Thymus (tissue), 14 donors: ENCODE measurements around the gene C1QBP. TPM values are rescaled to one million over a fixed set of nuclear protein-coding genes. Genes with fewer than 3 reads are reported as not detected.

Source experiments
- DNase-seq, 9 donors: peaks; one replicate each; pipeline ENCODE4 v3.0.0-alpha.2; 2013; ENCODE audit warnings: low spot score in 9 of 9, low read depth in 6 of 9, missing footprints in 1 of 9
- H3K27ac ChIP-seq, 2 donors: one replicate each; pipeline ENCODE4 v1.5.1; 2013; ENCODE audit warnings: control low read depth in 1 of 2, low read depth in 1 of 2, low read length in 1 of 2, mild to moderate bottlenecking in 1 of 2, moderate library complexity in 1 of 2
- H3K27me3 ChIP-seq, 2 donors: one replicate each; pipeline ENCODE4 v1.5.1; 2013; ENCODE audit warnings: low read length in 1 of 2; ENCODE audit not compliant: control insufficient read depth in 2 of 2, insufficient read depth in 1 of 2
- H3K36me3 ChIP-seq, 2 donors: one replicate each; pipeline ENCODE4 v1.5.1; 2013; ENCODE audit warnings: low read length in 1 of 2, mild to moderate bottlenecking in 1 of 2, moderate library complexity in 1 of 2; ENCODE audit not compliant: control insufficient read depth in 2 of 2, insufficient read depth in 2 of 2
- H3K4me1 ChIP-seq, 2 donors: one replicate each; pipeline ENCODE4 v1.5.1; 2013; ENCODE audit warnings: low read length in 2 of 2; ENCODE audit not compliant: control insufficient read depth in 2 of 2, insufficient read depth in 2 of 2
- H3K4me3 ChIP-seq, 2 donors: one replicate each; pipeline ENCODE4 v1.5.1; 2013; ENCODE audit warnings: low read length in 2 of 2, control low read depth in 1 of 2, mild to moderate bottlenecking in 1 of 2
- H3K9me3 ChIP-seq, 2 donors: one replicate each; pipeline ENCODE4 v1.5.1; 2013; ENCODE audit warnings: low read length in 1 of 2, mild to moderate bottlenecking in 1 of 2; ENCODE audit not compliant: control insufficient read depth in 2 of 2, insufficient read depth in 1 of 2
- WGBS: extraction: QIAGEN DNeasy Blood & Tissue Kit; methylation state at CpG from one replicate; pipeline ENCODE4 v1.1.7; 2013; 5-methylcytosine and 5-hydroxymethylcytosine counted together
- long read RNA-seq, 10 donors: transcript quantifications; one replicate each; lab custom pipeline, GENCODE V29; 2026
- polyA plus RNA-seq: library from polyadenylated mRNA; stranded (reverse); fragments of 200-250 nt; gene quantifications from one replicate; pipeline ENCODE4 v1.2.3, GENCODE V29; 2013
- total RNA-seq: library from RNA; stranded (reverse); fragments of 120-200 nt; gene quantifications from one replicate; pipeline ENCODE4 v1.2.4, GENCODE V29; 2013
- donor health status: healthy.

Gene C1QBP, protein sequence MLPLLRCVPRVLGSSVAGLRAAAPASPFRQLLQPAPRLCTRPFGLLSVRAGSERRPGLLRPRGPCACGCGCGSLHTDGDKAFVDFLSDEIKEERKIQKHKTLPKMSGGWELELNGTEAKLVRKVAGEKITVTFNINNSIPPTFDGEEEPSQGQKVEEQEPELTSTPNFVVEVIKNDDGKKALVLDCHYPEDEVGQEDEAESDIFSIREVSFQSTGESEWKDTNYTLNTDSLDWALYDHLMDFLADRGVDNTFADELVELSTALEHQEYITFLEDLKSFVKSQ
- total RNA-seq (246 TPM), polyA plus RNA-seq (95.1 TPM)
- long read RNA-seq, donor 1, transcript C1QBP-201 (6 exons, 1,169 nt): major isoform, 13 of 19 reads
- long read RNA-seq, donor 1, partial matches to known transcripts: 5 of 19 reads
- long read RNA-seq, donor 1, other reads (novel, unspliced or antisense): 0 of 19 reads
- long read RNA-seq, donor 2: 0 reads
- long read RNA-seq, donor 3, transcript C1QBP-203 (2 exons, 911 nt): minor isoform, 6 of 234 reads
- long read RNA-seq, donor 3, transcript C1QBP-201 (6 exons, 1,169 nt): major isoform, 175 of 234 reads
- long read RNA-seq, donor 3, partial matches to known transcripts: 43 of 234 reads
- long read RNA-seq, donor 3, other reads (novel, unspliced or antisense): 5 of 234 reads
- long read RNA-seq, donor 4, transcript C1QBP-201 (6 exons, 1,169 nt): major isoform, 61 of 82 reads
- long read RNA-seq, donor 4, transcript C1QBP-203 (2 exons, 911 nt): minor isoform, 5 of 82 reads
- long read RNA-seq, donor 4, partial matches to known transcripts: 14 of 82 reads
- long read RNA-seq, donor 4, other reads (novel, unspliced or antisense): 0 of 82 reads
- long read RNA-seq, donor 5, transcript C1QBP-201 (6 exons, 1,169 nt): major isoform, 180 of 232 reads
- long read RNA-seq, donor 5, transcript C1QBP-205 (3 exons, 330 nt): minor isoform, 6 of 232 reads
- long read RNA-seq, donor 5, transcript C1QBP-203 (2 exons, 911 nt): minor isoform, 8 of 232 reads
- long read RNA-seq, donor 5, partial matches to known transcripts: 38 of 232 reads
- long read RNA-seq, donor 5, other reads (novel, unspliced or antisense): 0 of 232 reads
- long read RNA-seq, donor 6, transcript C1QBP-201 (6 exons, 1,169 nt): major isoform, 93 of 157 reads
- long read RNA-seq, donor 6, partial matches to known transcripts: 58 of 157 reads
- long read RNA-seq, donor 6, other reads (novel, unspliced or antisense): 0 of 157 reads
- long read RNA-seq, donor 7, transcript C1QBP-203 (2 exons, 911 nt): minor isoform, 5 of 206 reads
- long read RNA-seq, donor 7, transcript C1QBP-201 (6 exons, 1,169 nt): major isoform, 178 of 206 reads
- long read RNA-seq, donor 7, partial matches to known transcripts: 21 of 206 reads
- long read RNA-seq, donor 7, other reads (novel, unspliced or antisense): 0 of 206 reads
- long read RNA-seq, donor 8, transcript C1QBP-201 (6 exons, 1,169 nt): major isoform, 57 of 74 reads
- long read RNA-seq, donor 8, partial matches to known transcripts: 14 of 74 reads
- long read RNA-seq, donor 8, other reads (novel, unspliced or antisense): 0 of 74 reads
- long read RNA-seq, donor 9, transcript C1QBP-201 (6 exons, 1,169 nt): major isoform, 86 of 95 reads
- long read RNA-seq, donor 9, partial matches to known transcripts: 9 of 95 reads
- long read RNA-seq, donor 9, other reads (novel, unspliced or antisense): 0 of 95 reads
- long read RNA-seq, donor 10, transcript C1QBP-201 (6 exons, 1,169 nt): major isoform, 90 of 115 reads
- long read RNA-seq, donor 10, partial matches to known transcripts: 19 of 115 reads
- long read RNA-seq, donor 10, other reads (novel, unspliced or antisense): 0 of 115 reads

- WGBS: under 1% methylated on average over 75 of the region's 75 CpGs
Measured at GRCh38 chr17:5438716-5439445, at the start of gene C1QBP. TSS of gene C1QBP (minus strand) at chr17:5439155. CDS start at chr17:5439073, 82 bp downstream.

DNA sequence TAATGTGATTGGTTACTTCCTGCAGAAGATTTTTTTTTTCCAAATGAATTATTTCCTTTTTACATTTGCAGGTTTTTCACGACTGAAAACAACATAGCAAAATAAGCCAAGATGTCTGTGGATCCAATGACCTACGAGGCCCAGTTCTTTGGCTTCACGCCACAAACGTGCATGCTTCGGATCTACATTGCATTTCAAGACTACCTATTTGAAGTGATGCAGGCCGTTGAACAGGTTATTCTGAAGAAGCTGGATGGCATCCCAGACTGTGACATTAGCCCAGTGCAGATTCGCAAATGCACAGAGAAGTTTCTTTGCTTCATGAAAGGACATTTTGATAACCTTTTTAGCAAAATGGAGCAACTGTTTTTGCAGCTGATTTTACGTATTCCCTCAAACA, 49.8 kb upstream of the C1QBP start:
- peaks cover 17 to 35% of the 10 kb centered on the region in 2 donors for H3K36me3 ChIP-seq
- H3K27me3 ChIP-seq: no peaks in the 10 kb centered on the region
- H3K4me3 ChIP-seq: no peak overlapping the region
- no peak overlapping the region for H3K27ac ChIP-seq
- H3K9me3 ChIP-seq: peaks cover 0 to 2% of the 10 kb centered on the region in 2 donors
- DNase-seq: no peak
- peaks cover 15 to 19% of the 10 kb centered on the region in 2 donors for H3K4me1 ChIP-seq
- 93% methylated on average over 8 of the region's 8 CpGs for WGBS

More at GRCh38 chr17:5438716-5439445, at the start of gene C1QBP:
- Histone ChIP-seq H3K4me3 (peak within 1 kb of the TSS; percentile 66 to 80), H3K9me3 (no peaks in the 10 kb centered on the region), H3K4me1 (peaks cover 4 to 12% of the 10 kb centered on the region in 2 donors), H3K27ac (peak within 1 kb of the TSS; percentile 69 to 88), H3K36me3 (peaks cover 16 to 38% of the 10 kb centered on the region in 2 donors), H3K27me3 (no peaks in the 10 kb centered on the region)
- peak; percentile 74 to 97 (median 91) for DNase-seq

DNA sequence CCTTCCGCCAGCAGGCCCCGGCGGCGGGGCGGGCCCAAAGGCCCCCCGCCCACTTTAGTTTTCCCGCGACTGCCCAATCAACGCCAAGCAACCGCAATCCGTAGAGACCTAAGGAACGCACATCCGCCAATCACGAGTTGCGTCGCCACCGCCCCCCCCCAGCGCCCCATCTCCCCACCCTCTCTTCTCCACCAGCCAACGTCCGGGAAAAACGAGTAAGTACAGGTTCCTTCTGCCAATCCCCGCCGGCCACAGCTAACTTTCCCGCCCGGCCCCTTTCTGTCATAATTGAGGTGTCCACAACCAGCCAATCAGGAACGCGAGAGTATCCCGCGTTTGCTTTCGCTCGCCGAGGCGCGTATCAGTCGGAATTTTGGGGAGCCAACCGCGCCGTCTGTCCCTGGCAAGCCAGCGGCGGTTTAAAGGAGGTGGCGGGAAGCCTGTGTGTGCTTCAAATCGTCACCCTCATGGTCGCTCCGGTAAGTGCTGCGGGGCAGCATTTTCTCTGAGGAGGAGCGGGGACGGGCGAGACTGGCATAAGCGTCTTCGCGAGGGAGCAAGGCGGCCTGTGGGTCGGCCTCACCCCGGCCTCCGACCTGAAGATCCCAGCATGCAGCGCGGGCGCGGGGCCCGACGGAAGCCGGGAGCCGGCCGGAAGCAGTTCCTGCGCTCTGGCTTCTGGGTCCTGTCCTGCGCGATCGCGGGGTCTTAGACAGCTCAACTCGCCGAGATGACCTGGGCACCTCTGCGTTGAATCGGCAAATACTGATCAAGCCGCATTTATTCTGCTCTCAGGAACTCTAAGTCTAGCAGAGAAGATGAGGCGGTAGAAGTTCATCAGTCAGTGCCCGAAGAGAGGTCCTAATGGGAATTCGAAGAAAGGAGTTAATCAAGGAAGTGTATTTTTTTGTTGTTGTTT, 47.5 kb upstream of the C1QBP start, which contains the start of gene MIS12:
TSS of gene MIS12 (plus strand) at position 361 of the 919 bp plus-strand sequence. CDS start 2,297 bp downstream, outside the sequence.
- DNase-seq: peak; percentile 89 to 98 (median 97)
- Histone ChIP-seq H3K4me1 (peaks cover 15 to 19% of the 10 kb centered on the region in 2 donors), H3K27me3 (no peaks in the 10 kb centered on the region), H3K27ac (peak within 1 kb of the TSS; percentile 100), H3K4me3 (peak within 1 kb of the TSS; percentile 93 to 97), H3K36me3 (peaks cover 30 to 52% of the 10 kb centered on the region in 2 donors), H3K9me3 (no peaks in the 10 kb centered on the region)
- under 1% methylated on average over 77 of the region's 77 CpGs for WGBS

- Histone ChIP-seq H3K27ac (peak within 1 kb of the TSS; percentile 100), H3K36me3 (peaks cover 29 to 58% of the 10 kb centered on the region in 2 donors), H3K4me1 (peaks cover 15 to 19% of the 10 kb centered on the region in 2 donors), H3K9me3 (no peaks in the 10 kb centered on the region), H3K4me3 (peak within 1 kb of the TSS; percentile 93 to 97), H3K27me3 (no peaks in the 10 kb centered on the region)
- no peak for DNase-seq
- 7% methylated on average over 29 of the region's 29 CpGs for WGBS
Measured at GRCh38 chr17:5485270-5486205, 46.6 kb upstream of the C1QBP start, which contains the start of gene DERL2. TSS of gene DERL2 (minus strand) at chr17:5486178. CDS start at chr17:5486161, 17 bp downstream.

- Histone ChIP-seq H3K27ac (no peak overlapping the region), H3K9me3 (no peaks in the 10 kb centered on the region), H3K4me1 (peaks cover 5 to 12% of the 10 kb centered on the region in 2 donors), H3K27me3 (no peaks in the 10 kb centered on the region), H3K4me3 (no peak overlapping the region), H3K36me3 (peaks cover 45 to 69% of the 10 kb centered on the region in 2 donors)
- 96% methylated on average over 4 of the region's 4 CpGs for WGBS
- DNase-seq: no peak
Measured at GRCh38 chr17:5481451-5481850, 42.5 kb upstream of the C1QBP start.

GRCh38 chr17:5480962-5481361, 42.0 kb upstream of the C1QBP start:
- Histone ChIP-seq H3K27ac (no peak overlapping the region), H3K36me3 (peaks cover 45 to 69% of the 10 kb centered on the region in 2 donors), H3K9me3 (no peaks in the 10 kb centered on the region), H3K4me3 (no peak overlapping the region), H3K27me3 (no peaks in the 10 kb centered on the region), H3K4me1 (peaks cover 5 to 12% of the 10 kb centered on the region in 2 donors)
- WGBS: 97% methylated on average over 6 of the region's 6 CpGs
- no peak for DNase-seq
